Pancreas (tissue), 10 donors: ENCODE measurements around the gene SLC44A1. TPM values are rescaled to one million over a fixed set of nuclear protein-coding genes. Genes with fewer than 3 reads are reported as not detected.

Experiments
- ATAC-seq, 4 donors: fragments of 200-7000 bp; cut with Tn5 transposase; one replicate each; pipeline versions ENCODE4 v1.8.0 to v1.9.1; 2020; ENCODE audit warnings: mild to moderate bottlenecking in 4 of 4, moderate library complexity in 4 of 4
- DNase-seq, 6 donors: peaks; one replicate each; pipeline ENCODE4 v3.0.0-alpha.2; 2020
- FAIRE-seq: peaks from 2 replicates; lab custom pipeline; 2012; peaks lifted over from hg19 to GRCh38; lab: Jason Lieb, UNC
- H3K27ac ChIP-seq, 4 donors: fragments of 200-600 bp; sonication (generic); 1 replicate in 3 of 4; 2 replicates in 1 of 4; pipeline versions ENCODE4 v1.5.0 to v1.8.0; 2020
- H3K27me3 ChIP-seq, 4 donors: fragments of 200-600 bp; one replicate each; pipeline ENCODE4 v1.8.0; 2021
- H3K36me3 ChIP-seq, 3 donors: fragments of 200-600 bp; sonication (generic) in 1 of 3; one replicate each; pipeline versions ENCODE4 v1.5.0 to v1.8.0; 2020 to 2021
- H3K4me1 ChIP-seq, 3 donors: fragments of 200-600 bp; one replicate each; pipeline ENCODE4 v1.8.0; 2021
- H3K4me3 ChIP-seq, 4 donors: fragments of 200-600 bp; sonication (generic) in 2 of 4; one replicate each; pipeline versions ENCODE4 v1.5.0 to v1.8.0; 2020 to 2021
- H3K9me3 ChIP-seq, 4 donors: fragments of 200-600 bp; one replicate each; pipeline ENCODE4 v1.8.0; 2021
- CTCF ChIP-seq, 4 donors: fragments of 200-600 bp; sonication (generic) in 3 of 4; IDR thresholded peaks; one replicate each; pipeline versions ENCODE4 v1.5.0 to v1.8.0; 2021; ENCODE audit warnings: antibody characterized with exemption in 4 of 4
- WGBS, 2 donors: extraction: QIAGEN DNeasy Blood & Tissue Kit; methylation state at CpG; one replicate each; pipeline ENCODE4 v1.1.7; 2013; 5-methylcytosine and 5-hydroxymethylcytosine counted together
- intact Hi-C, 3 donors: fragments of 100-400 bp; cut with DNase I; formaldehyde crosslinking; loops; one replicate each; pipeline versions ENCODE4 v1.11.1 to v1.14.2; 2022
- polyA plus RNA-seq, 2 donors: library from polyadenylated mRNA; stranded (reverse); fragments of 200-250 nt; gene quantifications; one replicate each; pipeline ENCODE4 v1.2.3, GENCODE V29; 2013
- total RNA-seq, 6 donors: library from RNA; stranded (reverse); fragmentation: NEBNext Ultra II Directional in 4 of 6; extraction: Animal tissue kit (Norgen Biotek cat#: 25700) in 4 of 6; gene quantifications; one replicate each; pipeline versions ENCODE4 v1.2.1 to v1.2.4, GENCODE V29; 2021 to 2023
- donor health status: healthy with polysubstance abuse.
- donor health status: DM: no; HTN: no; CAD: no; lungs with moderate emphysema.
- donor health status: DM: no; HTN: no; CAD: no.
- donor health status: control.
- donor health status: control.
- donor health status: Bipolar disorder and iron deficiency.
- donor health status: DM: yes; HTN: yes; CAD: no.
- donor health status: DM: no; HTN: no; CAD: no.
- donor health status: DM: no; HTN: no; CAD: no.
- donor health status: DM: yes; HTN: yes; CAD: no.

SLC44A1 gene
- total and polyA plus RNA-seq, 8 donors = 4.6 to 32.3 (median 19.3) TPM

DNA sequence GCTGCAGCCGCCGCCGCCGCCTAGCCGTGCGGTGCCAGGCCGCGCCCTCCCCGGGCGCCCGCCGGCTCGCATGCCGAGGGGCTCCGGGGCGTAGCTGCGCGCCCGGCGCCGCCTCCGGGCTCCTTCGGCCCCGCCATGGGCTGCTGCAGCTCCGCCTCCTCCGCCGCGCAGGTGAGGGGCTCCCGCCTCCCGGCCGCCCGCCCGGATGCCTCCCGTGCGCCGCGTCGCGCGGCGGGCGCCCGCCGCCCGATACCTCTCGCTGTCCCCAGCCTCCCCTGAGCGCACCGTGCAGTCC, 230 bp downstream of the SLC44A1 start:
- ATAC-seq (peak; percentile 16 to 61 (median 30)), DNase-seq (no peak), FAIRE-seq (no peak)
- Histone ChIP-seq H3K4me3 (peak overlapping the region; percentile 57 to 86 (median 66)), H3K27me3 (no peaks in the 10 kb centered on the region), H3K27ac (peak overlapping the region; percentile 84 to 95 (median 92)), H3K36me3 (no peaks in the 10 kb centered on the region), H3K9me3 (no peaks in the 10 kb centered on the region), H3K4me1 (peaks cover 0 to 15% (median 0%) of the 10 kb centered on the region in 3 donors)
- TF ChIP-seq CTCF (IDR thresholded peaks at IDR 0.05) = no peak
- 0 to 1% methylated on average over 45 to 48 of the region's 48 CpGs for whole genome bisulfite sequencing, 2 donors
- intact Hi-C loops = loop anchor here in 1 of 3 donors (10.0 kb wide), 1 partner anchor 170 kb away; no protein-coding TSS in a partner anchor

- no peaks in the 10 kb centered on the region for H3K9me3 ChIP-seq
- WGBS, 2 donors = 1% methylated on average over 47 to 57 of the region's 57 CpGs
- H3K36me3 ChIP-seq = no peaks in the 10 kb centered on the region
- peak; percentile 82 to 94 (median 86) for DNase-seq
- intact Hi-C loops = loop anchor here in 1 of 3 donors (10.0 kb wide), 1 partner anchor 170 kb away; no protein-coding TSS in a partner anchor
- peaks cover 0 to 15% (median 0%) of the 10 kb centered on the region in 3 donors for H3K4me1 ChIP-seq
- no peaks in the 10 kb centered on the region for H3K27me3 ChIP-seq
- no peak for FAIRE-seq
- TF ChIP-seq CTCF (IDR thresholded peaks at IDR 0.05) = peak in 3 of 4 donors; percentile 32 to 39 (median 36)
- H3K4me3 ChIP-seq = peak overlapping the region; percentile 57 to 86 (median 66)
- peak overlapping the region; percentile 84 to 95 (median 92) for H3K27ac ChIP-seq
- ATAC-seq = peak; percentile 81 to 86 (median 82)
These were observed 809 bp downstream of the SLC44A1 start for GRCh38 chr9:105245029-105245890.

DNA sequence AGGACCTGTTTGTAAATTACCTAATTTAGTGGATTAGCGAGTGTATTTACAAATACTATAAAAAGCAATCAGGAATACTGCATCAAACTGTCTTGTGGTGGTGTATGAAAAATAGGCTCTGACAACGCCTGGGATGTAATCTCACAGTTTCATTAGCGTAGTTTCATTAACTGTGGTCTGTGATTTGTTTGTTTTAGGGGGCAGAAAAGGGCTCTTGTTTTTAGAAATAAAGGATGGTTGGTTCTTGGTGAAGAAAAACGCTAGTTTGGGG, 1.4 kb downstream of the SLC44A1 start:
- H3K9me3 ChIP-seq = no peaks in the 10 kb centered on the region
- H3K36me3 ChIP-seq = no peaks in the 10 kb centered on the region
- H3K4me1 ChIP-seq = peaks cover 0 to 15% (median 0%) of the 10 kb centered on the region in 3 donors
- no peaks in the 10 kb centered on the region for H3K27me3 ChIP-seq
- FAIRE-seq = no peak
- intact Hi-C loops = loop anchor here in 1 of 3 donors (10.0 kb wide), 1 partner anchor 169 kb away; no protein-coding TSS in a partner anchor
- WGBS, 2 donors = 3 to 4% methylated on average over 4 of the region's 4 CpGs
- H3K27ac ChIP-seq = peak overlapping the region; percentile 84 to 95 (median 92)
- DNase-seq = no peak
- TF ChIP-seq CTCF (IDR thresholded peaks at IDR 0.05) = no peak
- H3K4me3 ChIP-seq = peak overlapping the region; percentile 57 to 86 (median 66)
- no peak for ATAC-seq

DNA sequence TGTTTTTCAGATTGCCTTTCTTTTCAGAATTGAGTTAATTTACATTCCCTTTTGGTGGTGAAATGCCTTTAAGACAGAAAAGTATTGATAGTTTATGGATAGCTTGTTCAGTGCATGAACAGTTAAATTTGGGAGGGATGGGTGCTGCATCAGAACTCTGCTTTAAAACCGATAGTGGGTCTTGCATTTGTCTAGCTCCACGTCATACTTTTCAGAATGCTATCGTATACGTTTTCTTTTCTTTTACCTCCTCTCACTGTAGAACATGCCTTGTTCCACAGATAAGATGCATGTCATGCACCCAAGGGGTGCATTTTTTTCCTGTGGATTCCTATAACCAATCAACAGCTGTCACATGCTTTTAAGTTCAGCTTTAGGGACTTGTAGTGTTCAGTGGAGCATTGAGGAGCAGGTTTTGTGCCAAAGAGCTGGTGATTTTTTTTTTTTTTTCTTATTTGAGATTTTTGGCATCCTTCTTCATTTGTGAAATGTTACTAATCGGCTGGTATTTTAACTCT, 2.3 kb downstream of the SLC44A1 start:
- ATAC-seq (no peak), FAIRE-seq (no peak), DNase-seq (no peak)
- H3K4me1 ChIP-seq = peaks cover 0 to 15% (median 0%) of the 10 kb centered on the region in 3 donors
- H3K36me3 ChIP-seq = no peaks in the 10 kb centered on the region
- H3K27ac ChIP-seq = no peak overlapping the region
- intact Hi-C loops = loop anchor here in 1 of 3 donors (10.0 kb wide), 1 partner anchor 168 kb away; no protein-coding TSS in a partner anchor
- no peaks in the 10 kb centered on the region for H3K9me3 ChIP-seq
- 41 to 43% methylated on average over 5 of the region's 5 CpGs for WGBS, 2 donors
- no peak for TF ChIP-seq CTCF (IDR thresholded peaks at IDR 0.05)
- H3K27me3 ChIP-seq = no peaks in the 10 kb centered on the region
- H3K4me3 ChIP-seq = no peak overlapping the region
